ENCODE results near the gene MYLK.

Gene MYLK

GRCh38 chr3:123642957-123643330, 241.2 kb downstream of the MYLK start:
- no peak for TF ChIP-seq CTCF (IDR thresholded peaks at IDR 0.05; ENCODE audit: low read depth, low read length)
- DNase-seq (ENCODE audit: low read depth in 2 of 2), result no peak
- no peak overlapping the region for H3K4me3 ChIP-seq (replicated peaks in 1 of 2; ENCODE audit: low read depth in 2 of 2, low read length in 2 of 2)

GRCh38 chr3:123642182-123642956, 241.8 kb downstream of the MYLK start:
- peak; percentile 93 to 97 for DNase-seq (ENCODE audit: low read depth in 2 of 2)
- H3K4me3 ChIP-seq (replicated peaks in 1 of 2; ENCODE audit: low read depth in 2 of 2, low read length in 2 of 2), result no peak overlapping the region
- peak; percentile 83 for TF ChIP-seq CTCF (IDR thresholded peaks at IDR 0.05; ENCODE audit: low read depth, low read length)

- H3K4me3 ChIP-seq (replicated peaks in 1 of 2; ENCODE audit: low read depth in 2 of 2, low read length in 2 of 2), result no peak overlapping the region
- no peak for TF ChIP-seq CTCF (IDR thresholded peaks at IDR 0.05; ENCODE audit: low read depth, low read length)
- DNase-seq (ENCODE audit: low read depth in 2 of 2), result no peak
Measured at GRCh38 chr3:123641505-123641904, 242.6 kb downstream of the MYLK start.

GRCh38 chr3:123640740-123641462, 243.2 kb downstream of the MYLK start:
- DNase-seq (ENCODE audit: low read depth in 2 of 2), result no peak
- H3K4me3 ChIP-seq (replicated peaks in 1 of 2; ENCODE audit: low read depth in 2 of 2, low read length in 2 of 2), result no peak overlapping the region
- no peak for TF ChIP-seq CTCF (IDR thresholded peaks at IDR 0.05; ENCODE audit: low read depth, low read length)

GRCh38 chr3:123640311-123640710, 243.8 kb downstream of the MYLK start:
- no peak for DNase-seq (ENCODE audit: low read depth in 2 of 2)
- TF ChIP-seq CTCF (IDR thresholded peaks at IDR 0.05; ENCODE audit: low read depth, low read length), result no peak
- H3K4me3 ChIP-seq (replicated peaks in 1 of 2; ENCODE audit: low read depth in 2 of 2, low read length in 2 of 2), result no peak overlapping the region

- no peak overlapping the region for H3K4me3 ChIP-seq (replicated peaks in 1 of 2; ENCODE audit: low read depth in 2 of 2, low read length in 2 of 2)
- TF ChIP-seq CTCF (IDR thresholded peaks at IDR 0.05; ENCODE audit: low read depth, low read length), result no peak
- no peak for DNase-seq (ENCODE audit: low read depth in 2 of 2)
Measured at GRCh38 chr3:123638936-123639689, 245.0 kb downstream of the MYLK start.

Data from cardiac fibroblast (primary cell).